Anterior cingulate cortex (tissue), 58 donors: ENCODE results near the gene PPFIA3.

Experiments
- DNase-seq, 58 donors: peaks; one replicate each; lab custom pipeline; 2025; lab: John Stamatoyannopoulos, UW

Gene PPFIA3

GRCh38 chr19:49101160-49101559 lies 18.2 kb upstream of the PPFIA3 start:
- DNase-seq: no peak

GRCh38 chr19:49102303-49102702 lies 17.0 kb upstream of the PPFIA3 start:
- no peak for DNase-seq

GRCh38 chr19:49103331-49104085 lies 15.8 kb upstream of the PPFIA3 start:
- no peak for DNase-seq

- no peak for DNase-seq
These were observed 15.0 kb upstream of the PPFIA3 start for GRCh38 chr19:49104229-49104864.

- DNase-seq: peak in 31 of 58 donors; percentile 5 to 67 (median 24)
These were observed 12.7 kb upstream of the PPFIA3 start for GRCh38 chr19:49106648-49107135.

GRCh38 chr19:49107625-49108459 lies 11.5 kb upstream of the PPFIA3 start:
- no peak for DNase-seq

GRCh38 chr19:49109051-49109450 lies 10.3 kb upstream of the PPFIA3 start:
- no peak for DNase-seq

GRCh38 chr19:49109569-49110233 lies 9.6 kb upstream of the PPFIA3 start:
- no peak for DNase-seq

GRCh38 chr19:49110567-49110966 lies 8.8 kb upstream of the PPFIA3 start:
- no peak for DNase-seq

GRCh38 chr19:49111218-49111998 lies 7.9 kb upstream of the PPFIA3 start:
- no peak for DNase-seq

GRCh38 chr19:49113762-49114629 lies 5.3 kb upstream of the PPFIA3 start, which contains the start of gene LIN7B:
Gene LIN7B (plus strand): TSS chr19:49114370. CDS start chr19:49114405, 35 bp downstream.
- DNase-seq: peak in 48 of 58 donors; percentile 26 to 73 (median 51)

- peak; percentile 19 to 88 (median 68) for DNase-seq
These were observed 4.5 kb upstream of the PPFIA3 start for GRCh38 chr19:49114630-49115363.

- DNase-seq: no peak
These were observed 2.8 kb upstream of the PPFIA3 start for GRCh38 chr19:49116544-49116943.

- peak in 3 of 58 donors; percentile 6 to 24 (median 7) for DNase-seq
These were observed 1.4 kb upstream of the PPFIA3 start for GRCh38 chr19:49117677-49118564.

- peak; percentile 69 to 97 (median 94) for DNase-seq
These were observed 556 bp upstream of the PPFIA3 start, which contains the start of gene C19orf73 for GRCh38 chr19:49118565-49119410. Gene C19orf73 (minus strand): TSS chr19:49119143. CDS start chr19:49119022, 121 bp downstream.

- DNase-seq: no peak
These were observed 960 bp downstream of the PPFIA3 start for GRCh38 chr19:49120325-49120683.
